Ovary (tissue), 9 donors: ENCODE results near the gene KLHL6. TPM values are rescaled to one million over a fixed set of nuclear protein-coding genes. Genes with fewer than 3 reads are reported as not detected.
"Not testable (repeated sequence)": the region's sequence is repeated elsewhere in the genome, so short reads cannot be mapped to it uniquely, and the experiment has no call there.

Experiments
- DNase-seq, 5 donors: peaks; one replicate each; pipeline ENCODE4 v3.0.0-alpha.2; 2019 to 2020
- H3K27ac ChIP-seq, 2 donors: fragments of 200-600 bp; one replicate each; pipeline versions ENCODE4 v1.5.1 to v1.8.0; 2019 to 2022
- H3K27me3 ChIP-seq: fragments of 200-600 bp; one replicate; pipeline ENCODE4 v1.8.0; 2022
- H3K36me3 ChIP-seq: fragments of 200-600 bp; sonication (generic); one replicate; pipeline ENCODE4 v1.5.1; 2019
- H3K4me1 ChIP-seq: one replicate; pipeline ENCODE4 v1.8.1; 2013; ENCODE audit warnings: mild to moderate bottlenecking, moderate library complexity; ENCODE audit not compliant: insufficient read depth
- H3K4me3 ChIP-seq: fragments of 200-600 bp; sonication (generic); one replicate; pipeline ENCODE4 v1.5.1; 2017
- H3K9me3 ChIP-seq, 2 donors: fragments of 200-600 bp in 1 of 2; sonication (generic) in 1 of 2; one replicate each; pipeline versions ENCODE4 v1.5.1 to v1.8.1; 2013 to 2019; ENCODE audit warnings: mild to moderate bottlenecking in 1 of 2, moderate library complexity in 1 of 2
- EP300 ChIP-seq: sonication (generic); formaldehyde crosslinking; IDR thresholded peaks from one replicate; pipeline ENCODE4 v1.6.1; 2017; ENCODE audit warnings: antibody characterized with exemption
- POLR2A ChIP-seq: fragments of 450-650 bp; IDR thresholded peaks from one replicate; pipeline ENCODE4 v1.6.1; 2017; ENCODE audit warnings: antibody characterized with exemption, mild to moderate bottlenecking, moderate library complexity
- WGBS, 3 donors: extraction: QIAGEN DNeasy Blood & Tissue Kit in 1 of 3; methylation state at CpG; one replicate each; pipeline versions ENCODE4 v1.1.5 to v1.1.7; 2013 to 2017; 5-methylcytosine and 5-hydroxymethylcytosine counted together
- intact Hi-C, 4 donors: fragments of 100-400 bp; cut with DNase I; formaldehyde crosslinking; loops; one replicate each; pipeline versions ENCODE4 v1.11.0 to v1.15.1; 2022 to 2023
- polyA plus RNA-seq, 2 donors: library from polyadenylated mRNA; stranded (reverse); fragments of 200-250 nt in 1 of 2; fragments of 350-450 nt in 1 of 2; fragmentation: Illumina TruSeq in 1 of 2; extraction: RNeasy Lipid Tissue Mini Kit (QIAGEN cat#74804) in 1 of 2; gene quantifications; one replicate each; pipeline ENCODE4 v1.2.3, GENCODE V29; 2013 to 2014
- total RNA-seq, 7 donors: library from RNA; depleted of rRNA in 2 of 7; stranded (reverse); fragments of >200 nt in 2 of 7; fragmentation: NEBNext Ultra II Directional in 3 of 7; extraction: Animal tissue kit (Norgen Biotek cat#: 25700) in 3 of 7; gene quantifications; one replicate each; pipeline versions ENCODE4 v1.1.0 to v1.2.4, GENCODE V29; 2016 to 2023
- TF ChIP-seq, protein P1 (sequence below), 3 donors: fragments of 450-650 bp in 2 of 3; fragments of 200-600 bp in 1 of 3; IDR thresholded peaks; one replicate each; pipeline versions ENCODE4 v1.5.1 to v1.8.0; 2016 to 2022; ENCODE audit warnings: antibody characterized with exemption in 3 of 3, mild to moderate bottlenecking in 1 of 3
- donor health status: DM: no; HTN: no; CAD: no; lungs with moderate emphysema.
- donor health status: DM: no; HTN: no; CAD: no.
- donor health status: Bipolar disorder and iron deficiency.
- donor health status: DM: yes; HTN: yes; CAD: no.
- donor health status: DM: no; HTN: no; CAD: no.
- donor health status: DM: yes; HTN: yes; CAD: no.

Gene KLHL6
- total and polyA plus RNA-seq, 9 donors = 0.21 to 3.9 (median 0.92) TPM

DNA sequence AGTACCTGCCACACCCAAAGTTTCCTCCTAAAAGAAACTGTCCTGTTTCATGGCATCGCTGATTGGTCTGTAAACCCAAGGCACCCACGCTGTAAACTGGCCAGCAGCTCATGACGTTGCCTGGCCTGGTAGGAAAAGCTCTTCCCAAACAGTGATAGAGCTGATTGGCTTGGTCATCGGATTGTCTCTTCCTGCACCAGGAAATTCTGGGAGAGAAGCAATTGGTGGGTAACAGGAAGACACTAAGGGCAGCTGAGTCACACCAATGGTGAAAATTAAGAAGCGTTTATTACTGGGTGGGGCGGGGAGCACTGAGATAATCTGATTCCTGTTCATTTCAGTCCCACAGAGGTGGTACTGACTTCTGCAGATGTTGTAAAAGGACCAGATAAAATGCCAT is 31.0 kb downstream of the KLHL6 start:
- no peaks in the 10 kb centered on the region for H3K36me3 ChIP-seq
- 87 to 95% (median 91%) methylated on average over 6 of the region's 6 CpGs for WGBS, 3 donors
- no peak for DNase-seq
- H3K4me3 ChIP-seq = no peak overlapping the region
- TF ChIP-seq POLR2A (no peak), EP300 (no peak)
- TF ChIP-seq, protein P1, sequence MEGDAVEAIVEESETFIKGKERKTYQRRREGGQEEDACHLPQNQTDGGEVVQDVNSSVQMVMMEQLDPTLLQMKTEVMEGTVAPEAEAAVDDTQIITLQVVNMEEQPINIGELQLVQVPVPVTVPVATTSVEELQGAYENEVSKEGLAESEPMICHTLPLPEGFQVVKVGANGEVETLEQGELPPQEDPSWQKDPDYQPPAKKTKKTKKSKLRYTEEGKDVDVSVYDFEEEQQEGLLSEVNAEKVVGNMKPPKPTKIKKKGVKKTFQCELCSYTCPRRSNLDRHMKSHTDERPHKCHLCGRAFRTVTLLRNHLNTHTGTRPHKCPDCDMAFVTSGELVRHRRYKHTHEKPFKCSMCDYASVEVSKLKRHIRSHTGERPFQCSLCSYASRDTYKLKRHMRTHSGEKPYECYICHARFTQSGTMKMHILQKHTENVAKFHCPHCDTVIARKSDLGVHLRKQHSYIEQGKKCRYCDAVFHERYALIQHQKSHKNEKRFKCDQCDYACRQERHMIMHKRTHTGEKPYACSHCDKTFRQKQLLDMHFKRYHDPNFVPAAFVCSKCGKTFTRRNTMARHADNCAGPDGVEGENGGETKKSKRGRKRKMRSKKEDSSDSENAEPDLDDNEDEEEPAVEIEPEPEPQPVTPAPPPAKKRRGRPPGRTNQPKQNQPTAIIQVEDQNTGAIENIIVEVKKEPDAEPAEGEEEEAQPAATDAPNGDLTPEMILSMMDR (IDR thresholded peaks at IDR 0.05) = no peak
- no peak overlapping the region for H3K27ac ChIP-seq
- intact Hi-C loops = no loop called here
- no peaks in the 10 kb centered on the region for H3K27me3 ChIP-seq
- H3K4me1 ChIP-seq = no peaks in the 10 kb centered on the region
- no peaks in the 10 kb centered on the region for H3K9me3 ChIP-seq

DNA sequence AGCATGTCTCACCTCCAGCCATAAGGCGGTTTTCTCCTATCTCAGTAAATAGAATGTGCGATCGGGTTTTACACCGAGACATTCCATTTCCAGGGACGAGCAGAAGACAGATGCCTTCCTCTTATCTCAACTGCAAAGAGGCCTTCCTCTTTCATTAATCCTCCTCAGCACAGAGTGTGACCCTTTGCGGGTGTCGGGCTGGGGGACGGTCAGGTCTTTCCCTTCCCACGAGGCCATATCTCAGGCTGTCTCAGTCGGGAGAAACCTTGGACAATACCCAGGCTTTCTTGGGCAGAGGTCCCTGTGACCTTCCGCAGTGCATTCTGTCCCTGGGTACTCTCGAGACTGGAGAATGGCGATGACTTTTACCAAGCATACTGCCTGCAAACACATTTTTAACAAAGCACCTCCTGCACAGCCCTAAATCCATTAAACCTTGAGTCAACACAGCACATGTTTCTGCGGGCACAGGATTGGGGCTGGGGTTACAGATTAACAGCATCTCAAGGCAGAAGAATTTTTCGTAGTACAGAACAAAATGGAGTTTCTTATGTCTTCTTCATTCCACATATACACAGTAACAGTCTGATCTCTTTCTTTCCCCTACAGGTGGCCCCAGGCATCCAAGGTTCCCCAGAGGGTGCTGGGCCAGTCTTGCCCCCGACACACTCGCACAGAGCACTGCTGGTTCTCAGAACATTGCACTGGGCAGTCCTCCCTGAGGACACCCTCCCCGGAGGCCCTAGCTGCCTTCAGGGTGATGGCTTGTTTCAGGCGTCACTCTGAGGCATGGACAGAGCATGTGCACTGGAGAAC is 34.6 kb downstream of the KLHL6 start:
- H3K4me1 ChIP-seq, DNase-seq, H3K4me3 ChIP-seq, H3K27me3 ChIP-seq, H3K27ac ChIP-seq, H3K9me3 ChIP-seq, intact Hi-C loops, H3K36me3 ChIP-seq: not testable (repeated sequence)
- 57 to 66% (median 61%) methylated on average over 19 of the region's 19 CpGs for WGBS, 3 donors

DNA sequence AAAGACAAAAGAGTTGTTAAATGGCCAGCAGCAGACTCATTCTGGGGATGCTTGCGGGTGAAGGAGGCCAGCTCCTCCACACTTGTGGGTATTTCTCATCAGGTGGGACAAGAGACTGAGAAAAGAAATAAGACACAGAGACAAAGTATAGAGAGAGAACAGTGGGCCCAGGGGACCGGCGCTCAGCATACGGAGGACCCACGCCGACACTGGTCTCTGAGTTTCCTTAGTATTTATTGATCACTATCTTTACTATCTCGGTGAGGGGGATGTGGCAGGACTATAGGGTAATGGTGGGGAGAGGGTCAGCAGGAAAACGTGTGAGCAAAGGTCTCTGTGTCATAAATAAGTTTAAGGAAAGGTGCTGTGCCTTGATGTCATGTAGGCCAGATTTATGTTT is 35.2 kb downstream of the KLHL6 start:
- DNase-seq, H3K9me3 ChIP-seq, intact Hi-C loops, H3K27me3 ChIP-seq, H3K27ac ChIP-seq, H3K4me3 ChIP-seq, H3K36me3 ChIP-seq, H3K4me1 ChIP-seq: not testable (repeated sequence)
- WGBS, 3 donors = 81 to 84% (median 81%) methylated on average over 8 of the region's 8 CpGs

DNA sequence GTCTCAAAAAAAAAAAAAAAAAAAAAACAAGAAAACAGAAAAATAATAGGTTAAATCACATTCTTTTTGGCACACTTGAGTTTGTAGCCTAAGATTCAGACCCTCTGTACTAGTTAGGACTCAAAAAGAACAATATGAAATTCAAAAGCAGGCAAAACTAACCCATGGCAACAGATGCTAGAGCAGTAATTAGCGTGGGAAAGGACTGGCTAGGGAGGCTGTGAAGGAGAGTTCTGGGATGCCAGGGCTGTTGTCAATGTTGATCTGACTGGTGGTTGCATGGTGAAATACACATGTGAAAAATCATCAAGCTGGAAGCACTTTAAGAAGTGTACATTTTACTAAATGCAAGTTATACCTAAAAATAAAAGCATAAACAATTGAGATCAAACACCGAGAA is 35.6 kb downstream of the KLHL6 start:
- Histone ChIP-seq H3K36me3 (no peaks in the 10 kb centered on the region), H3K27me3 (no peaks in the 10 kb centered on the region), H3K4me1 (no peaks in the 10 kb centered on the region), H3K27ac (no peak overlapping the region), H3K9me3 (no peaks in the 10 kb centered on the region), H3K4me3 (no peak overlapping the region)
- WGBS, 3 donors = 86 to 93% (median 89%) methylated on average over 2 of the region's 2 CpGs
- TF ChIP-seq POLR2A = no peak
- no peak for TF ChIP-seq EP300
- TF ChIP-seq, protein P1 (IDR thresholded peaks at IDR 0.05) = no peak
- intact Hi-C loops = no loop called here
- no peak for DNase-seq

DNA sequence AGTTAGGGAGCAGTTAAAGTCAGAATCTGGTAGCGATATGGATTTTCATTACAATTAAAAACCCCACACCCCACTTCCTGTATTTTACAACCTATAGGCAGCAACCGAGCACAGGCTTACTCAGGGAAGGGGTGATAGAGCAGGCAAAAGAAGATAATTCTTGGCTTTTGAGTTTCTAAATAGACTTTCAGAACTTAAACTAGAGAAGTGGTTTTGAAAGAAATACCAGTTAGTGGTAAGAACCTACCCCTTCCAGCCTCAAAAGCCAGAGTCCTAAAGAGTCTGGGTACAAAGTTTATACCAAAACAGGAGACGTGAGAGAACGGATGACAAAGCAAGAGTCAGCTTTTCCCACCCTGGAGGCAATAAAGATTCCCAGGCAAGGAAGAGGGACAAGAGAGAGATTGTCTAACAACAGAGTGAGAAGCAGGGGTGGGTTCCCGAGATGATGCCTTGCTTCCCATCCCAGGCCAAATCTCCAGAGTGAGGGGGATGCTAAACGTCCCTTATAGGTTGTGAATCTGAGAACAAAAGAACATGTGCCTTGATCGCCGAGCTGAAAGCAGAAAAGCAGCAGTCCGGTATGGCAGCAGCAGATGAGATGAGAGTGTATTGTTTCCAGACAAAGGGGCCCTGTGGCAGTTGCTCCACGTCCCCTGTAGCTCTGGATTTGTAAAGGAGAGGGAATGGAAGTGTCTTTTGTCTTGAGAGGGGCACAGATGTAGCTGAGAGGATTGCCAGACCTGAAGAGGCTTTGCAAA is 36.8 kb downstream of the KLHL6 start:
- Histone ChIP-seq H3K27me3 (no peaks in the 10 kb centered on the region), H3K9me3 (no peaks in the 10 kb centered on the region), H3K27ac (no peak overlapping the region), H3K36me3 (no peaks in the 10 kb centered on the region), H3K4me1 (no peaks in the 10 kb centered on the region), H3K4me3 (no peak overlapping the region)
- WGBS, 3 donors = 83 to 87% (median 87%) methylated on average over 10 of the region's 10 CpGs
- intact Hi-C loops = no loop called here
- no peak for TF ChIP-seq EP300
- no peak for TF ChIP-seq POLR2A
- TF ChIP-seq, protein P1 (IDR thresholded peaks at IDR 0.05) = no peak
- DNase-seq = no peak
